ENCODE results near the gene CANT1.

CANT1 gene

DNA sequence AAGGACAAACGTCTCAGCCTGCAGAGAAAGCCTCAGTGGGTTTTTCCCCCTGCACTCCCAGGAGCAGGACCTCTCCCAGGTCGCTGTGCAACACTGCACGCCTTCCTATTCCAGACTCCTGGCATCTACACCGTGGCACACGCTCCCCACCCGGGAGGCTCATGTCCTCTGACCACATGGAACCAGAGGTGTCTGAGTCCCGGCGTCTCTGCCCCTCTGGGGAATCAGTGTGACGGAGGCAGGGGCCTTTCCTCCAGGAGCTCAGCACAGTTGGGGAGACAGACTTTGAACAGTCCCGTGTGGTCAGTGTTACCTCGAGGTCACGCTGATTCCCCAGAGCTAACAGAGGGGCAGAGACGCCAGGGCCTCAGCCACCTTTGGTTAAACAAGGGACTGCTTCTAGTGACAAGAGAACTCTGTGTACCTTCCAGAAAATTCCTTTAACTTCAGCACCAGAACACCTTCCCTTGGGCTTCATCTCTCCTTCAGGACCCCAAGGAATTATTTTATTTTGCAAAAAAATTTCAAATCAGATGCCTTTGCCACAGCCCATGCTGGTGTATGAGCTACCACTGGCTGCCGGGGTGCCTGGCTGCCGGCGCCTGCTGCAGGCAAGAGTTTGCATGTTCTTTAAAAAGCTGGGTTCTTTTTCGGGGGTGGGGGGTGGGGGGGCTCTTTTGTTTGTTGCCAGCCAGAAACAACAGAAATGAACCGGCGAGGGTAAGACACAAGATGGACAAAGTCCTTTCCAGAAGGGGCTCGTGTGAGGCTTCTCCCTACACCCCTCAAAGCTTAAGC lies 6.6 kb downstream of the CANT1 start:
- TF ChIP-seq CTCF (conservative IDR thresholded peaks at IDR 0.05): no peak
- no peak for TF ChIP-seq ZFX (IDR thresholded peaks at IDR 0.05)
- peak overlapping the region; percentile 89 for H3K27ac ChIP-seq

DNA sequence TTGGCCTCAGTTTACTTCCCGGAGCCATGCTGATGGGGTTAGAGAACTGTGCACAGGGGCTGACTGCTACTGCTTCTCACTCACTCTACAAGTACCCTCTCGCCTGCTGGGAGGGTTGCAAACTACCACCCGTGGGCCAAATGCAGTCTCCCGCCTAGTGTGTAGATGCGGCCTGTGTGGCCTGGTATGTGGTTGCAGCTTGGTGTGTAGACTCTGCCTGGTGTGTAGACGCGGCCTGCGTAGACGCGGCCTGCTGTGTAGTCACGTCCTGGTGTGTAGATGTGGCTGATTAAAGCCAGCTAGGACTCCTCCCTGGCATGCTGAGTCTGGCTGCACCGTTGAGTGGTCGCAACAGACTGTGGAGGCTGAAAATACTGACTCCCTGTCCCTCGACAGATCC lies 7.3 kb downstream of the CANT1 start:
- no peak for TF ChIP-seq ZFX (IDR thresholded peaks at IDR 0.05)
- TF ChIP-seq CTCF (conservative IDR thresholded peaks at IDR 0.05): no peak

GRCh38 chr17:79001190-79002020 lies 8.2 kb downstream of the CANT1 start:
- no peak for TF ChIP-seq CTCF (conservative IDR thresholded peaks at IDR 0.05)
- no peak for TF ChIP-seq ZFX (IDR thresholded peaks at IDR 0.05)
- peak overlapping the region; percentile 89 for H3K27ac ChIP-seq

More for the DNA sequence above, 7.3 kb downstream of the CANT1 start:
- peak overlapping the region; percentile 89 for H3K27ac ChIP-seq

- H3K27ac ChIP-seq: peak overlapping the region; percentile 89
- no peak for TF ChIP-seq ZFX (IDR thresholded peaks at IDR 0.05)
- TF ChIP-seq CTCF (conservative IDR thresholded peaks at IDR 0.05): no peak
Measured at GRCh38 chr17:79000396-79001189, 9.0 kb downstream of the CANT1 start.

DNA sequence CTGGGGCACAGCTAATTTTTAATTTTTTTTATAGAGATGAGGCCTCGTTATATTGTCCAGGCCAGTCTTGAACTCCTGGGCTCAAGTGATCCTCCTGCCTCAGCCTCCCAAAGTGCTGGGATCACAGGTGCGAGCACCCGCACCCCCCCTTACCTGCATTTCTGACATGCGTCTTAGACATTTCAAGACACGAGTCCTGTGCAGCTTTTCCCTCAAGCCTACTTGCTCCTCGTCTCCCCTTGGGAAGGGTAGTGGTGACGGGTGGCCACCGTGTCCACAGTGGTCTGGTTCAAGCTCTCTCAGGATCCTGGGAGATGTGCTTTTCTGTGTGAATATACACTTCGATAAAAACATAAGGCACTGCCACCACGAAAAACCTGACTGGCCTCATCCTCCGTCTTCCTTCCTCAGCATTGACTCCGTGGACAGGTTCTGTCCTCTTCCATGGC lies 9.6 kb downstream of the CANT1 start:
- peak overlapping the region; percentile 89 for H3K27ac ChIP-seq
- TF ChIP-seq CTCF (conservative IDR thresholded peaks at IDR 0.05) (no peak), ZFX (IDR thresholded peaks at IDR 0.05) (no peak)

GRCh38 chr17:78999056-78999768 lies 10.4 kb downstream of the CANT1 start:
- TF ChIP-seq CTCF (conservative IDR thresholded peaks at IDR 0.05) (no peak), ZFX (IDR thresholded peaks at IDR 0.05) (no peak; the same call in 1 of the 2 replicates)
- peak overlapping the region; percentile 89 for H3K27ac ChIP-seq
